DND-41 (cell line): ENCODE measurements around the gene CDH11.
A peak's percentile ranks its signal among the peaks of the same experiment; 100 is the strongest.

Experiments used
- ATAC-seq: fragments of 200-7000 bp; cut with Tn5 transposase; 3 replicates; pipeline ENCODE4 v1.9.1; 2021; ENCODE audit warnings: low read depth; ENCODE audit not compliant: insufficient read depth
- DNase-seq: peaks from one replicate; pipeline ENCODE4 v3.0.0-alpha.2; 2020
- H2AFZ ChIP-seq: 2 replicates; pipeline ENCODE4 v1.6.0; 2012; ENCODE audit warnings: low read depth, low read length
- H3K27ac ChIP-seq: 2 replicates; pipeline ENCODE4 v1.5.1; 2012; ENCODE audit warnings: low read length, inconsistent platforms
- H3K27me3 ChIP-seq: fragments of 200-600 bp; sonication (generic); 2 replicates; pipeline ENCODE4 v1.6.0; 2012; ENCODE audit warnings: low read length, mild to moderate bottlenecking, inconsistent platforms; ENCODE audit not compliant: insufficient read depth, poor library complexity
- H3K36me3 ChIP-seq: 2 replicates; pipeline ENCODE4 v1.5.1; 2012; ENCODE audit warnings: low read length, inconsistent platforms; ENCODE audit not compliant: insufficient read depth
- H3K4me1 ChIP-seq: 2 replicates; pipeline ENCODE4 v1.5.1; 2012; ENCODE audit warnings: mild to moderate bottlenecking, low read length; ENCODE audit not compliant: insufficient read depth
- H3K4me2 ChIP-seq: 2 replicates; pipeline ENCODE4 v1.6.0; 2012; ENCODE audit warnings: mild to moderate bottlenecking, moderate library complexity, low read length, inconsistent platforms; ENCODE audit not compliant: insufficient read depth
- H3K4me3 ChIP-seq, 2 experiments: fragments of 200-600 bp in 1 of 2; shearing (Covaris generic) in 1 of 2; 2 replicates each; pipeline ENCODE4 v1.5.1; 2012 to 2016; ENCODE audit warnings: inconsistent platforms in 2 of 2, low read length in 2 of 2, mild to moderate bottlenecking in 2 of 2, low read depth in 1 of 2, moderate library complexity in 1 of 2
- H3K79me2 ChIP-seq: 2 replicates; pipeline ENCODE4 v1.6.0; 2012; ENCODE audit warnings: low read length, inconsistent platforms; ENCODE audit not compliant: insufficient read depth
- H3K9ac ChIP-seq: 2 replicates; pipeline ENCODE4 v1.6.0; 2012; ENCODE audit warnings: low read depth, mild to moderate bottlenecking, inconsistent platforms, low read length, moderate library complexity
- H3K9me3 ChIP-seq: 2 replicates; pipeline ENCODE4 v1.5.1; 2012; ENCODE audit warnings: low read length, moderate library complexity, mild to moderate bottlenecking, inconsistent platforms; ENCODE audit not compliant: insufficient read depth, severe bottlenecking
- H4K20me1 ChIP-seq: 2 replicates; pipeline ENCODE4 v1.6.0; 2012; ENCODE audit warnings: low read length; ENCODE audit not compliant: insufficient read depth
- EZH2 ChIP-seq: IDR thresholded peaks from 3 replicates; pipeline ENCODE4 v1.6.1; 2012; ENCODE audit warnings: borderline replicate concordance, low read depth, mild to moderate bottlenecking, moderate library complexity, low read length, inconsistent platforms; ENCODE audit not compliant: severe bottlenecking
- TF ChIP-seq, protein P1 (sequence below): IDR thresholded peaks from 2 replicates; pipeline ENCODE4 v1.5.1; 2012; ENCODE audit warnings: borderline replicate concordance, low read length, moderate library complexity, mild to moderate bottlenecking; ENCODE audit not compliant: poor library complexity, severe bottlenecking; ENCODE audit errors: extremely low read depth

The CDH11 gene

GRCh38 chr16:65126845-65127624 is 5.2 kb upstream of the CDH11 start:
- Histone ChIP-seq H3K4me3 (no peak overlapping the region), H4K20me1 (no peaks in the 10 kb centered on the region), H3K27ac (no peak overlapping the region), H3K9me3 (no peaks in the 10 kb centered on the region), H3K9ac (no peak overlapping the region), H3K79me2 (no peaks in the 10 kb centered on the region), H3K36me3 (no peaks in the 10 kb centered on the region), H2AFZ (no peak overlapping the region), H3K4me1 (no peaks in the 10 kb centered on the region), H3K4me2 (no peak overlapping the region), H3K27me3 (no peaks in the 10 kb centered on the region)
- ATAC-seq (no peak), DNase-seq (no peak)
- no peak for TF ChIP-seq EZH2
- TF ChIP-seq, protein P1, sequence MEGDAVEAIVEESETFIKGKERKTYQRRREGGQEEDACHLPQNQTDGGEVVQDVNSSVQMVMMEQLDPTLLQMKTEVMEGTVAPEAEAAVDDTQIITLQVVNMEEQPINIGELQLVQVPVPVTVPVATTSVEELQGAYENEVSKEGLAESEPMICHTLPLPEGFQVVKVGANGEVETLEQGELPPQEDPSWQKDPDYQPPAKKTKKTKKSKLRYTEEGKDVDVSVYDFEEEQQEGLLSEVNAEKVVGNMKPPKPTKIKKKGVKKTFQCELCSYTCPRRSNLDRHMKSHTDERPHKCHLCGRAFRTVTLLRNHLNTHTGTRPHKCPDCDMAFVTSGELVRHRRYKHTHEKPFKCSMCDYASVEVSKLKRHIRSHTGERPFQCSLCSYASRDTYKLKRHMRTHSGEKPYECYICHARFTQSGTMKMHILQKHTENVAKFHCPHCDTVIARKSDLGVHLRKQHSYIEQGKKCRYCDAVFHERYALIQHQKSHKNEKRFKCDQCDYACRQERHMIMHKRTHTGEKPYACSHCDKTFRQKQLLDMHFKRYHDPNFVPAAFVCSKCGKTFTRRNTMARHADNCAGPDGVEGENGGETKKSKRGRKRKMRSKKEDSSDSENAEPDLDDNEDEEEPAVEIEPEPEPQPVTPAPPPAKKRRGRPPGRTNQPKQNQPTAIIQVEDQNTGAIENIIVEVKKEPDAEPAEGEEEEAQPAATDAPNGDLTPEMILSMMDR: peak; percentile 38

DNA sequence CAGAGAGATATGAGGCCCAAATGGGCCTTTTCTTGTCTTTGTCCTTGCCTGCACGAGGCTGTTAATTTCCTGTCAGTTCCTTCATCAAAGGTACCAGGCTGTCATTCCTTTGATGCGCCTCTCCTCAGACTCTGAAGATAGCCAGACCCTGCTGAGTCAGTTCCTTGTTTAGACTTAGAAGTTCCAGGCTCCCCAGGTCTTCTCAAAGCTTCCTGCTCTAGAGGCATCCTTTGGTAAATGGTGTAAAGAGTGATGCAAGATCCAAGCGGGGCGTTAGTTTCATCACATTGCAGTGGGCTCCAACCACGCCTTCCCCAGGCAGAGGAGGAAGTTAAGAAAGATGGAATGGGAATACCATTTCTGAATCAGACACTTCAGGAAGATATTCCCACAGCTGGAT is 4.0 kb upstream of the CDH11 start:
- TF ChIP-seq, protein P1: no peak
- H3K4me3 ChIP-seq: no peak overlapping the region
- no peaks in the 10 kb centered on the region for H3K27me3 ChIP-seq
- no peaks in the 10 kb centered on the region for H3K36me3 ChIP-seq
- no peak overlapping the region for H3K9ac ChIP-seq
- no peak for DNase-seq
- no peaks in the 10 kb centered on the region for H4K20me1 ChIP-seq
- H3K9me3 ChIP-seq: no peaks in the 10 kb centered on the region
- no peak overlapping the region for H3K4me2 ChIP-seq
- no peak overlapping the region for H2AFZ ChIP-seq
- ATAC-seq: no peak
- H3K79me2 ChIP-seq: no peaks in the 10 kb centered on the region
- no peaks in the 10 kb centered on the region for H3K4me1 ChIP-seq
- H3K27ac ChIP-seq: no peak overlapping the region

- no peaks in the 10 kb centered on the region for H3K36me3 ChIP-seq
- ATAC-seq (no peak), DNase-seq (no peak)
- no peak overlapping the region for H3K27ac ChIP-seq
- no peak overlapping the region for H3K4me2 ChIP-seq
- H3K9me3 ChIP-seq: no peaks in the 10 kb centered on the region
- no peaks in the 10 kb centered on the region for H3K27me3 ChIP-seq
- H2AFZ ChIP-seq: no peak overlapping the region
- no peak overlapping the region for H3K9ac ChIP-seq
- no peak for TF ChIP-seq EZH2
- TF ChIP-seq, protein P1: no peak
- no peaks in the 10 kb centered on the region for H3K4me1 ChIP-seq
- no peak overlapping the region for H3K4me3 ChIP-seq
- H4K20me1 ChIP-seq: no peaks in the 10 kb centered on the region
- H3K79me2 ChIP-seq: no peaks in the 10 kb centered on the region
Measured at GRCh38 chr16:65125322-65125721, 3.5 kb upstream of the CDH11 start.
